Measurements from ENCODE around the gene BCAS1. TPM values are rescaled to one million over a fixed set of nuclear protein-coding genes. Genes with fewer than 3 reads are reported as not detected.
"Not testable (repeated sequence)": the region's sequence is repeated elsewhere in the genome, so short reads cannot be mapped to it uniquely, and the experiment has no call there.

BCAS1 gene
- total and polyA plus RNA-seq, 2 experiments from 2014 or later, result not detected

DNA sequence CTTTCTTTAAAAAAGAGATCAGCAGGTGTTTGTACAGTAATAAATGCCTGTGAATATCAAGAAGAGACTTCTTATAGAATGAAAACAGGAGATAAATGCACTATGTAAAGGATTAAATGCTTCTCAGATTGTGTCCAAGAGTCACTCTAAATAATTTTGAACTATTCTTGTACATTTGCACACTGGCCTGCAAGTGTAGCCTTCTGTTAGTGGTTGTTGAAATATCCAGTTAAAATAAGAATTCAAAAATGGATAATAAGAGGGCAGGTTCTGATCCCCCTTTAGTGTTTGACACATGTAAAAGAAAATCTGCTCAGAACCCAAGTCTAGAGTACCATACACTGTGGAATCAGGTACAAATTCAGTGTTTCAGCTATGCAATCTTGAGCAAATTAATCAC lies 91.9 kb downstream of the BCAS1 start:
- no peaks in the 10 kb centered on the region for H3K36me3 ChIP-seq
- no peaks in the 10 kb centered on the region for H3K27me3 ChIP-seq
- no peaks in the 10 kb centered on the region for H3K4me1 ChIP-seq (ENCODE audit: low read depth)
- TF ChIP-seq, protein P1, sequence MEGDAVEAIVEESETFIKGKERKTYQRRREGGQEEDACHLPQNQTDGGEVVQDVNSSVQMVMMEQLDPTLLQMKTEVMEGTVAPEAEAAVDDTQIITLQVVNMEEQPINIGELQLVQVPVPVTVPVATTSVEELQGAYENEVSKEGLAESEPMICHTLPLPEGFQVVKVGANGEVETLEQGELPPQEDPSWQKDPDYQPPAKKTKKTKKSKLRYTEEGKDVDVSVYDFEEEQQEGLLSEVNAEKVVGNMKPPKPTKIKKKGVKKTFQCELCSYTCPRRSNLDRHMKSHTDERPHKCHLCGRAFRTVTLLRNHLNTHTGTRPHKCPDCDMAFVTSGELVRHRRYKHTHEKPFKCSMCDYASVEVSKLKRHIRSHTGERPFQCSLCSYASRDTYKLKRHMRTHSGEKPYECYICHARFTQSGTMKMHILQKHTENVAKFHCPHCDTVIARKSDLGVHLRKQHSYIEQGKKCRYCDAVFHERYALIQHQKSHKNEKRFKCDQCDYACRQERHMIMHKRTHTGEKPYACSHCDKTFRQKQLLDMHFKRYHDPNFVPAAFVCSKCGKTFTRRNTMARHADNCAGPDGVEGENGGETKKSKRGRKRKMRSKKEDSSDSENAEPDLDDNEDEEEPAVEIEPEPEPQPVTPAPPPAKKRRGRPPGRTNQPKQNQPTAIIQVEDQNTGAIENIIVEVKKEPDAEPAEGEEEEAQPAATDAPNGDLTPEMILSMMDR (IDR thresholded peaks at IDR 0.05; ENCODE audit: low read depth, low read length), result no peak
- no peak overlapping the region for H3K27ac ChIP-seq
- DNase-seq (ENCODE audit: low read depth in 1 of 2, low spot score in 1 of 2), result no peak
- peaks cover 3% of the 10 kb centered on the region for H3K9me3 ChIP-seq (ENCODE audit: low read depth)
- H3K4me3 ChIP-seq, result no peak overlapping the region

DNA sequence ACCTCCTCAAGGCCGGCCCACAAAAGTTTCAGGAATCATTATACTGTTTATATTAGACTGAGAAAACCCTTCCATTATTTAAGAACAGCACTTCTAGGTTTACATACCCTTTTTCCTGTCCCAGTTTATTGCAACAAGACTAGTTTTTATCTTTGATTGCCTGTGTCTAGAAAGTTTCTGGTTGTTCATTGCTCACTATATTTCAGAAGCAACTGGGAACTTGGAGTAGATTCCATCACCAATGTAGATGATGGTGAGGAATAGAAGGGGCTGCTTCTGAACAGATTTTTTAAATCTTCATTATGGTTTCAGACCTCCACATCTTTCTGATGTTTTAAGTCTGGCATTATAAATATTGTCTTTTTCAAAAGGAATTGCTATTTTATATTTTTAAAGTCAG lies 93.0 kb downstream of the BCAS1 start:
- no peak for DNase-seq (ENCODE audit: low read depth in 1 of 2, low spot score in 1 of 2)
- no peak overlapping the region for H3K4me3 ChIP-seq
- H3K27ac ChIP-seq, result no peak overlapping the region
- no peaks in the 10 kb centered on the region for H3K4me1 ChIP-seq (ENCODE audit: low read depth)
- H3K36me3 ChIP-seq, result no peaks in the 10 kb centered on the region
- no peaks in the 10 kb centered on the region for H3K27me3 ChIP-seq
- peaks cover 3% of the 10 kb centered on the region for H3K9me3 ChIP-seq (ENCODE audit: low read depth)
- TF ChIP-seq, protein P1 (IDR thresholded peaks at IDR 0.05; ENCODE audit: low read depth, low read length), result no peak

DNA sequence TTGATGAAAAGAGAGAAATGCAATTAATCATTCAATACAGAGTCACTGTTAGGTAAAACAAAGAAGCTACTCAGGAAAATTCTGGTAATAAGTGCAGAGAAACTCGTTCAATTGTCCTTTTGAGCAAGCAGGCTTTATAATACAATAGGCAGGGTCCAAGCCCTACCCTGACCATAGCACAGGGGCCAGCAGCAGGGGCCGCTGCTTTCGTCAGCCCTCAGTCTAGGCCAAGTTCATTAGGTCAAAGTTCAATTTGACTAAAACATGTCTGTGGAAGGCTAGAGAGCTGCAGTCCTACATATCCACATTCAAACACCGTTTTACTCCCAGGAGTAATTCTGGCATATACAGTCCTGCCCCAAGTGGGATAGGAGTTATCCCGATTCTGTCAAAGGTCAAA lies 94.6 kb downstream of the BCAS1 start:
- H3K9me3 ChIP-seq (ENCODE audit: low read depth), result no peaks in the 10 kb centered on the region
- TF ChIP-seq, protein P1 (IDR thresholded peaks at IDR 0.05; ENCODE audit: low read depth, low read length), result no peak
- H3K36me3 ChIP-seq, result no peaks in the 10 kb centered on the region
- H3K4me1 ChIP-seq (ENCODE audit: low read depth), result no peaks in the 10 kb centered on the region
- no peak overlapping the region for H3K4me3 ChIP-seq
- DNase-seq (ENCODE audit: low read depth in 1 of 2, low spot score in 1 of 2), result no peak
- H3K27me3 ChIP-seq, result no peaks in the 10 kb centered on the region
- no peak overlapping the region for H3K27ac ChIP-seq

DNA sequence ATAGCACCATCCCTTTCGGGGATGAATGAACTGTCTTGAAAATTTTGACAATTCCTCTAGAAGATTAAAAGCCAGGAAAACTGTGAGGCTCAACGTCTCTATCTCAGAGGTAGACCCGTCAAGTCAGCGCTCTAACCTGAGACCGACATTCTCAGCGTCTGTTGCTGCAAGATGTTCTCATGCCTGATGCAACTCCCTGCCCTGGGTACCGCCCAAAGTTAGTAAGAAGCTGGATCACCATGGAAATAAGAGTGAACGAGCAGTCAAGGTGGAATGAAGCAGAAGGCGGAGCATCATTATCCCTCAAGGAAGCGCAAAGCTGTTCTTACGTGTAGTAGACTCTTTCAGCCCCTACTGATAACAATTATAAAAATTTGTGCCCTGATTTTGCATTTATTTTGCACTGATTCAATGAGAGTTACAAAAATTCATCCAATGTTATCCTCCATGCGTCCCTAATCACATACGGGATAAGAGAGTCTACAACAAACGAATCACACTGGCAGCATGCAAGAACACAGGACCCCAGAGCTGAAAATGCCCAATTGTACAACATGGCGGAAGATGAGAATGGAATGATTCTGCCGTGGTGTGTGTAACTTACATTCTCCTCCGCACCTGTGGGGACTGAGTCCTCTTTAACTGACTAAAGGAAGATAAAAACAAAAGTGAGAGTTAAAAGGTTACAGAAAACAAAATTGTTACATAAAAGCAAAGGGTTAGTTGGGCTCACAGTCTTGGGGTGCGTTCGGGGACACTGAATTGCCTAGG lies 95.4 kb downstream of the BCAS1 start:
- TF ChIP-seq, protein P1 (IDR thresholded peaks at IDR 0.05; ENCODE audit: low read depth, low read length), result no peak

DNA sequence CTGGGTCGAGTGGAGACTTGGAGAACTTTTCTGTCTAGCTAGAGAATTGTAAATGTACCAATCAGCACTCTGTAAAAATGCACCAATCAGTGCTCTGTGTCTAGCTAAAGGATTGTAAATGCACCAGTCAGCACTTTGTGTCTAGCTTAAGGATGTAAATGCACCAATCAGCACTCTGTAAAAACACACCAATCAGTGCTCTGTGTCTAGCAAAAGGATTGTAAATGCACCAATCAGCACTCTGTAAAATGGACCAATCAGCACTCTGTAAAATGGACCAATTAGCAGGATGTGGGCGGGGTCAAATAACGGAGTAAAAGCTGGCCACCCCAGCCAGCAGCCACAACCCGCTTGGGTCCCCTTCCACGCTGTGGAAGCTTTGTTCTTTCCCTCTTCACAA lies 96.5 kb downstream of the BCAS1 start:
- H3K36me3 ChIP-seq; H3K27me3 ChIP-seq; DNase-seq (ENCODE audit: low read depth in 1 of 2, low spot score in 1 of 2); H3K9me3 ChIP-seq (ENCODE audit: low read depth); H3K4me1 ChIP-seq (ENCODE audit: low read depth); H3K4me3 ChIP-seq; H3K27ac ChIP-seq: not testable (repeated sequence)

More for the DNA sequence above, 95.4 kb downstream of the BCAS1 start:
- no peaks in the 10 kb centered on the region for H3K27me3 ChIP-seq
- no peaks in the 10 kb centered on the region for H3K36me3 ChIP-seq
- H3K4me1 ChIP-seq (ENCODE audit: low read depth), result no peaks in the 10 kb centered on the region
- no peak overlapping the region for H3K27ac ChIP-seq
- no peaks in the 10 kb centered on the region for H3K9me3 ChIP-seq (ENCODE audit: low read depth)
- no peak for DNase-seq (ENCODE audit: low read depth in 1 of 2, low spot score in 1 of 2)
- H3K4me3 ChIP-seq, result no peak overlapping the region

DNA sequence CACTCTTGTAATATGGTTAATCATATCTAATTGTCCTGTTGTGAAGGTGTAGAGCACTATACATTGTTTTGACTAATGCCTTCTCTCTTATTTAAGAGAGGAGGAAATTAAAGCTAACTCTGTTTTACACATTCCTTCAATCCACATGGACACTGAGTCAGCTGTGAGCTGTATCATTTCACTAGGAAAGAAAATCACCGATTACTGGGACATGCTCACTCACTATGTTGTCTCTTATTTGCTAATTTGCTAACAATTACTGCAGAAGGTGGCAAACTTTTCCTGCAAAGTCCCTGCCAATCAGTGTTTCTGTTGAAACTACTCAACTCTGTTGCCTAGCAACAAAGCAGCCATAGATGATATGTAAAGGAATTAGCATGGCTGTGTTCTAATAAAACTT lies 98.2 kb downstream of the BCAS1 start:
- no peaks in the 10 kb centered on the region for H3K4me1 ChIP-seq (ENCODE audit: low read depth)
- TF ChIP-seq, protein P1 (IDR thresholded peaks at IDR 0.05; ENCODE audit: low read depth, low read length), result no peak
- H3K9me3 ChIP-seq (ENCODE audit: low read depth), result no peaks in the 10 kb centered on the region
- H3K27ac ChIP-seq, result no peak overlapping the region
- H3K27me3 ChIP-seq, result no peaks in the 10 kb centered on the region
- no peak for DNase-seq (ENCODE audit: low read depth in 1 of 2, low spot score in 1 of 2)
- H3K4me3 ChIP-seq, result no peak overlapping the region
- no peaks in the 10 kb centered on the region for H3K36me3 ChIP-seq

Data from cardiac muscle cell (in vitro differentiated cells and primary cell).